CD4-positive, alpha-beta T cell treated with Interleukin-4 for 1 hour (primary cell): ENCODE data around the gene INTS2.

Source experiments
- DNase-seq, 2 donors: peaks; one replicate each; pipeline ENCODE4 v3.0.0-alpha.2; 2020 to 2022

Gene INTS2

GRCh38 chr17:61816538-61816937, 111.2 kb downstream of the INTS2 start:
- DNase-seq, result peak; percentile 10 to 36

- DNase-seq, result no peak
Measured at GRCh38 chr17:61815863-61816503, 111.8 kb downstream of the INTS2 start.
